Ishikawa (cell line): ENCODE results near the gene ACER1.

ENCODE experiments used
- CREB1 ChIP-seq: IDR thresholded peaks from 2 replicates; pipeline ENCODE4 v1.6.1; 2012; ENCODE audit warnings: low read depth
- RAD21 ChIP-seq: IDR thresholded peaks from 2 replicates; pipeline ENCODE4 v1.6.1; 2012; ENCODE audit warnings: low read depth

GRCh38 chr19:6375411-6376010 is 42.1 kb upstream of the ACER1 start, which contains the start of gene PSPN:
- TF ChIP-seq CREB1 (no peak), RAD21 (no peak)
